Epithelial cell of proximal tubule (primary cell): ENCODE data around the gene UNC13B. TPM values are rescaled to one million over a fixed set of nuclear protein-coding genes. Genes with fewer than 3 reads are reported as not detected.
A peak's percentile ranks its signal among the peaks of the same experiment; 100 is the strongest.

ENCODE experiments used
- DNase-seq: peaks from one replicate; pipeline ENCODE4 v3.0.0-alpha.2; 2011; ENCODE audit warnings: low read depth
- H3K4me3 ChIP-seq: 2 replicates; pipeline ENCODE4 v1.5.1; 2011; ENCODE audit warnings: low read depth, mild to moderate bottlenecking, low read length
- CTCF ChIP-seq: conservative IDR thresholded peaks from 2 replicates; pipeline ENCODE4 v1.5.1; 2012; ENCODE audit warnings: low read depth, mild to moderate bottlenecking, low read length
- total RNA-seq: library from RNA; depleted of rRNA; stranded (reverse); fragments of >200 nt; gene quantifications from 2 replicates; pipeline ENCODE4 v1.2.3, GENCODE V29; 2015

Gene UNC13B
- total RNA-seq, 1 donor from 2014 or later: 19.6 TPM

DNA sequence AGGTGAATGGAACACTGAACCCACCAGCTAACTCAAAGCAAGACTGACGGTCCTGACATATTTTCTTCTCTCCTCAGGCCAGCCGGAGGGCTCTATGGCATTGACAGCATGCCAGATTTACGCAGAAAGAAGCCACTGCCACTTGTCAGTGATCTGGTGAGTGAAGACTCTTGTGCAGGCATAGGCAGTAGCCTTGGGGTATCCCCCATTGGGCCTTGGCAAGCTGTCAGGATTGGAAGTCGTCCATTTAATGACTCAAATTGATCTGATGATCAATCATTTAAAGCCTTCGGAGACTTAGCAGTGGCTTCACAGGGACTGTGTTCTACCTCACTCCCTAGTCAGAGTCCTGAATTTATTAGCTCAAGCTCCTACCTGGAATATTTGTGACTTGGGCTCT, 208.4 kb downstream of the UNC13B start:
- no peak overlapping the region for H3K4me3 ChIP-seq
- TF ChIP-seq CTCF: no peak
- no peak for DNase-seq

GRCh38 chr9:35374436-35374835, 212.6 kb downstream of the UNC13B start:
- no peak for DNase-seq
- TF ChIP-seq CTCF: no peak
- no peak overlapping the region for H3K4me3 ChIP-seq

- DNase-seq: no peak
- TF ChIP-seq CTCF: no peak
- no peak overlapping the region for H3K4me3 ChIP-seq
These were observed 213.1 kb downstream of the UNC13B start for GRCh38 chr9:35374910-35375309.

- DNase-seq: no peak
- TF ChIP-seq CTCF: no peak
- no peak overlapping the region for H3K4me3 ChIP-seq
These were observed 218.2 kb downstream of the UNC13B start for GRCh38 chr9:35380039-35380438.

DNA sequence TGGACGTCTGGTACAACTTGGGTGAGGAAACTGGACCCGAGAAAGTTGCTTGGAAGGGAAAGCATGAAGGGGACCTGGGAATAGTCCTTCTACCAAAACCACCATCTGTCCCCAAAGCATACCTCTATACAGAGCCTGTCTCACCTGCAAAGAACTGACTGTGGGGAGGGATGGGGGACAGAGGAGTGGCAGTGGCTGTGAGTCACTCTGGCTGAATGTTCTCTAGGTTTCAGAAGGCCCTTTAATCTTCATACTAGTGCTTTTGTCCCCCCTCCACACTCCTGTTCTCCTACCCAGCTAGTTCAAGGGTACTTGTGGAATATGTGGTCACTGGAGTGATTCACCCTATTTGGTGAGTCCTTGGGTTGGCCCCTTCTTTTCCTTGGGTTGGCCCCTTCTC, 218.8 kb downstream of the UNC13B start:
- TF ChIP-seq CTCF: no peak
- no peak for DNase-seq

DNA sequence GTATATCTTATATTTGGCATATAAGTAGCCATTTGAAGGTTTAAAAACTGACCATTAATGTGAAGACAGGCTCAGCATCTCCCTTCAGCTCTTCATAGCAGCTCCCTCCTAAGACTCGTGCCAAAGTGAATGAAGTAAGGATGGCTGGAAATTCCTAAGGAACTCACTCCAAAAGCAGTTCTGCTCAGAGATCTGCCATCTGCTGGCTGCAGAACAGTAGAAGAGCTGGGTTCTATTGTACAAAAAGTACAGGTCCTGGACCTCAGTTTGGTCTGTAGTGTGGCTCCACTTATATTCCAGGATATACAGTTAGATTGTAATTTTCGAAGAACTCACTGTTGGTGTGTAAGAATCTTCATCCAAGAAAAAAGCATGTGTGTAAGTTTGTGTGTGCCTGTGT, 223.2 kb downstream of the UNC13B start:
- no peak for DNase-seq
- H3K4me3 ChIP-seq: no peak overlapping the region
- TF ChIP-seq CTCF: peak; percentile 63

More for the DNA sequence above, 218.8 kb downstream of the UNC13B start:
- H3K4me3 ChIP-seq: no peak overlapping the region

DNA sequence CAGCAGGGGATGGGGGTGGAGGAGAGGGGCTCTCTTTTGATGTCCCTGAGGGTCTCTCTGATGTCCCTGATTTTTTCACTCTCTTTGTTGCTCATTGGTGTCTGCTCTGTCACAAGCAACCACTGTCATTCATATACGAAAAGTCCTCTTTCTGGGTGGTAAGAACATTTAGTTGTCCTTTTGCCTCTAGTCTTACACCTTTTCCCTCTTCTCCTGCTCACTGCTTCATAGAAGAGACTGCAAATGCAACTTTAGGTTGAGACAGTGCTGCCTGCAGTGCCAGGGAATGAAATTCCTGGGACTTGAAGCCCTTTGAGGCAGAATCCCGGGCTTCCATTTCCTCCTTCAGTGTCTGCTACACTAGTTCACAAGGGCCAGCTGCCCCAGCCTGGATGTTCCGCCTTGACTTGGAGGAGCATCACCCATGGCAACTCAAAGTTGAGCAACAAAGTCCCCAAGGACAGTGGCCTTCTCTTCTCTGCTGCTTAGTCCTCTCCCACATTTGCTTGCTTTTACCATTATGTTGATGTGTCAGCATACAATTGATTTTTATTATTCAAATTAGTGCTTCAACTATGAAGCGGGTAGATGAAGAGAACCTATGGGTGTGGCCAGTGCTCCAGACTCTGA, 233.4 kb downstream of the UNC13B start:
- no peak for TF ChIP-seq CTCF

More for the DNA sequence above, 233.4 kb downstream of the UNC13B start:
- no peak for DNase-seq
- H3K4me3 ChIP-seq: no peak overlapping the region
